SK-MEL-5 (cell line): Measurements from ENCODE around the gene DDX24. TPM values are rescaled to one million over a fixed set of nuclear protein-coding genes. Genes with fewer than 3 reads are reported as not detected.
A peak's percentile ranks its signal among the peaks of the same experiment; 100 is the strongest.

Experiments used
- DNase-seq: peaks from one replicate; pipeline ENCODE4 v3.0.0-alpha.2; 2016; ENCODE audit warnings: low read depth, low spot score
- in situ Hi-C: cut with HindIII; loops from 2 replicates; pipeline ENCODE4 v1.10.0; 2016; ENCODE audit warnings: low sequenced_read_pairs, high pct_unique_total_duplicates, low pct_unique_long_range_greater_than_20kb
- polyA plus RNA-seq, 2 experiments: library from polyadenylated mRNA; depleted of rRNA; stranded (reverse); fragments of >200 nt; gene quantifications; 2 replicates each; pipeline ENCODE4 v1.2.3, GENCODE V29; 2015
- total RNA-seq: library from RNA; depleted of rRNA; stranded (reverse); fragments of >200 nt; shearing (Covaris generic); gene quantifications from 2 replicates; pipeline ENCODE4 v1.2.3, GENCODE V29; 2014; rRNA removed

The DDX24 gene
- 235 and 237 TPM in 2 replicates for total RNA-seq
- polyA plus RNA-seq (2015; cell fraction: cytosol; rRNA removed) = 168 and 212 TPM in 2 replicates
- polyA plus RNA-seq (2015; cell fraction: nucleus; rRNA removed) = 172 and 176 TPM in 2 replicates

DNA sequence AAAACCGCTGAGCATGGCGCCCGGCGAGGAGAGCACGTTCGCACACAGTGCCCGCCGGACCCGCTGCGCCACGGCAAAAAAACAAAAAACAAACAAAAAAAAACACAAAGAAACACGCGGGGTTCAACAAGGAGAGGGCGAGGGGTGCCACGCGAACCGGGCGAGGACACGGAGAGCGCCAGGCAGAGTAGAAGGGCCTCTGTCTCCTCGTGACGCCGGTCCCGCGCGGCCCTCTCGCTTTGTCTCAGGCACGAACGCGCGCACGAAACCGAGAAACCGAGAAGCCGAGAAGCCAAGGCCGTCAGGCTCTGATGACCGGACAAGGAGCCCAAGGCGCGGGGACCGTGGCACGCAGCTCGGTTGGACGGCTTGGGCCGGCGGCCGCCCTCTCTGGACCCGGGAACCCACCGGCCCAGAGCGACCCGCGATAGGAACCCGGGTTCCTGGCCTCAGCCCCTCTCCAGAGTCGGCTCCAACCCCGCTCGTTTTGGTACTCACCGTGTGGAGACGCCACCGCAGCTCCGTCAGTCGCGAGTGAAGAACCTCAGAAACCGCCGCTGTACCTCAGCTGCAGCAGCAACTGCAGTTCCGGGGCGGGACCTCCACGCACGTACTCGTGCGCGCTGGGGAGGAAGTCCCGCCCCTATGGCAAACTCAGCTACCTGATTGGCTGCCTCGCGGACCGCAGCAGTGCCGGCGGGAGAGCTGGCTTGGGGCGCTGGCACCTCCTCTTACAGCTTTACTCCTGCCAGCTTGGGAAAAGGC lies at the start of gene DDX24, which contains the start of gene IFI27L1:
Gene DDX24, minus strand, starts transcription at position 582 of the 765 bp plus-strand sequence. CDS start 1,460 bp downstream, outside the sequence.
Gene IFI27L1, plus strand, starts transcription at position 690 of the 765 bp plus-strand sequence. CDS start 15,628 bp downstream, outside the sequence.
- in situ Hi-C loops = no loop called here
- DNase-seq = peak; percentile 91

DNA sequence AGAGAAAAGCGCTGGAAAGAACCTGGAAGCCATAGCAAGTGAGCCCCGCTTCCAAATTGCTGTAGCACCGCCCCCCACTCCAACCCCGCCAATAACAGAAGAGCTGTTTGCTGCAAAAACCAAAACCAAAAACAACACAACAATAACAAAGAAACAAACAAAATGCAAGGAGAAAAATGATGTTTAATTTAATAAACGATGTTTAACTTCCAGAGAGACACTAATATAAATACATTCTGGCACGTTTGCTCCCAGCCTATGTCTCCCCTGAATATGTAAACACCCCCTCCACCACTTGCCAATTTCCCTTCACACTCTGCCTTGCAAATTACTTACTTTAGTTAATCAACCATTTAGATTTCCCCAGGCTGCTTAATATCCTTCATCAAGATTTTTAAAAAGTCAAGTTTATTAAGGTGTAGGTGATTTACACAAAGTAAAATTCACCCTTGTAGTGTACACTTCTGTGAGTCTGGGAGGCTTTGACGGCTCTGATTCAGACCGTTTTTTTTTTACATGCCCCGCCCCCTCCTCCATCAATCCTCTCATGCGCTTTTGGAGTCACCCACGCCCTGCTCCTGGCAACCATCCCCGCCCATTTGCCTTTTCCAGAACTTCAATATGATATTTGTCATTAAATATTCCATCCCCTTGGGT lies 48.9 kb upstream of the DDX24 start:
- in situ Hi-C loops = no loop called here

GRCh38 chr14:94129111-94129757 lies 48.2 kb upstream of the DDX24 start, which contains the start of gene IFI27L2:
TSS of gene IFI27L2 (minus strand) at chr14:94129604. CDS start at chr14:94129564, 40 bp downstream.
- in situ Hi-C loops = no loop called here
- peak; percentile 81 for DNase-seq

More for the DNA sequence above, 48.9 kb upstream of the DDX24 start:
- DNase-seq = peak; percentile 78

- in situ Hi-C loops = no loop called here
- DNase-seq = no peak
Observed at GRCh38 chr14:94128216-94128839, 47.3 kb upstream of the DDX24 start.

DNA sequence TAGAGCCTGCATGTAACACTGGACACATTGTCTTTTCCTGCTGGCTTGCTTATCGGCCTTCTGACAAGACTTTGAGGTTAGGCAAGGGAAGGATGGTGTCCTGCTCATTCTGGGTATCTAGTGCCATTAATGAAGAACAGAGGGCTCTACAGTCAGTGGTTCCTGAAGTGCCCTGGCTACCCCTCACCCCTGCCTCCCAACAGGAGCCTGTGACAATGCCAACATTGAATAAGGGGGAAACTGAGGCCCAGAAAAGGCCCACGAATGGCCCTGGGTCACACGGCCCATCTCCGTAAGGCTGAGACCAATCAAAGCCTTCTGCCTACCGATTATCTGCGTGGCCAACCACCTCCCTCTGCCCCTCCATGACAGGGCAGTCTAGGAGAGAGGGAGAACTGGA lies 46.3 kb upstream of the DDX24 start:
- in situ Hi-C loops = no loop called here
- no peak for DNase-seq

DNA sequence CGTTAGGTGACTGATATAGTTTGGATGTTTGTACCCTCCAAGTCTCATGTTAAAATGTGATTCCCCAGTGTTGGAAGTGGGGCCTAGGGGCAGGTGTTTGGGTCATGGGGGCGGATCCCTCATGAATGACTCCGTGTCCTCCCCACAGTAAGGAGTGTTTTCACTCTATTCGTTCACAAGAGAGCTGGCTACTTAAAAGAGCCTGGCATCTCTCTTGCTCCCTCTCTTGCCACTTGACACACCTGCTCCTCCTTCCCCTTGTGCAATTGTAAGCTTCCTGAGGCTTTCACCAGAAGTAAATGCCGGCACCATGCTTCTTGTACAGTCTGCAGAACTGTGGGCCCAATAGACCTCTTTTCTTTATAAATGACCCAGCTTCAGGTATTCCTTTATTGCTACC lies 45.8 kb upstream of the DDX24 start:
- DNase-seq = no peak
- in situ Hi-C loops = no loop called here

DNA sequence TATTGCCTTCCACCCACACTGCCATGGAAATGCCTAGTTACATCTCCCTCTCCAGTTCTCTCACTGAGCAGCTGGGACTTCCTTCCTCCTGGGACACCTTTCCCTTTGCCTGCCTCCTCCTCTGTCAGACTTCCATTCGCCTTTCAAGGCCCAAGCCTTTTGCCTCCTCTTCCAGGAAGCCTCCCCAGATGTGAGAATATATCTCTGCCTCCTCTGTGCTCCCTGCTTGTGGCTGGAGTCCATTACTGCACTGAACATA lies 45.3 kb upstream of the DDX24 start:
- no peak for DNase-seq
- in situ Hi-C loops = no loop called here

GRCh38 chr14:94125659-94126418 lies 44.8 kb upstream of the DDX24 start:
- in situ Hi-C loops = no loop called here
- no peak for DNase-seq

DNA sequence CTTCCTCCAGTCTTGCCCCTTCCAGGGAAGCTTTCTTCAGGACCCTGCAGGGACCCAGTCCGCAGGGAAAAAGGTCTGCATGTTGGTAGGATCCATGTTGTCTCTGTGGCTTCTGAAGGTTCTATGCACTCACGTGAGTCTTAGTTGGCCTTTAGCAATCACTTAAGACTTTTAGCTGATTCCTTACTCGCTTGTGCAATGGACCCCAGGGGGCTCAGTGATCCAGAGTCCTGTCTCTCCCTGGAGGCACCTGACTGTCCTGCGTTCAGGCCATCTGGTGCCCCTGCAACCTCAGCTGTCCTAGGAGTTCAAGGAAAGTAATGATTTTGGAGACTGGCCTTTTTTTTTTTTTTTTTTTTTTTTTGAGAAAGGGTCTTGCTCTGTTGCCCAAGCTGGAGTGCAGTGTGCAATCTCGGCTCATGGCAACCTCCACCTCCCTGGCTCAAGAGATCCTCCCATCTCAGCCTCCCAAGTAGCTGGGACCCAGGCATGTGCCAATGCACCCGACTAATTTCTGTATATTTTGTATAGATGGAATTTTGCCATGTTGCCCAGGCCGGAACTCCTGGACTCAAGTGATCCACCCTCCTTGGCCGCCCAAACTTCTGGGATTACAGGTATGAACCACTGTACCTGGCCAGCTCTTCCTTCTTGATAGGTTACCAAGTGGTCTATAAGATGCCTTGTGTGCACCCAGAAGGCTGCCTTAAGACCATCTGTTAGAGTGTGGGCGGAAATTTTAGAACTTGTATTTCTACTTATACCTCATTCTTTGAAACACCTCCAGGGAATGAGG lies 43.8 kb upstream of the DDX24 start:
- DNase-seq = no peak
- in situ Hi-C loops = no loop called here

- in situ Hi-C loops = no loop called here
- no peak for DNase-seq
Observed at GRCh38 chr14:94123868-94124267, 42.9 kb upstream of the DDX24 start.

GRCh38 chr14:94123296-94123695 lies 42.3 kb upstream of the DDX24 start:
- in situ Hi-C loops = no loop called here
- no peak for DNase-seq

GRCh38 chr14:94122438-94122837 lies 41.4 kb upstream of the DDX24 start:
- in situ Hi-C loops = no loop called here
- no peak for DNase-seq

GRCh38 chr14:94121485-94121884 lies 40.5 kb upstream of the DDX24 start:
- DNase-seq = no peak
- in situ Hi-C loops = no loop called here

DNA sequence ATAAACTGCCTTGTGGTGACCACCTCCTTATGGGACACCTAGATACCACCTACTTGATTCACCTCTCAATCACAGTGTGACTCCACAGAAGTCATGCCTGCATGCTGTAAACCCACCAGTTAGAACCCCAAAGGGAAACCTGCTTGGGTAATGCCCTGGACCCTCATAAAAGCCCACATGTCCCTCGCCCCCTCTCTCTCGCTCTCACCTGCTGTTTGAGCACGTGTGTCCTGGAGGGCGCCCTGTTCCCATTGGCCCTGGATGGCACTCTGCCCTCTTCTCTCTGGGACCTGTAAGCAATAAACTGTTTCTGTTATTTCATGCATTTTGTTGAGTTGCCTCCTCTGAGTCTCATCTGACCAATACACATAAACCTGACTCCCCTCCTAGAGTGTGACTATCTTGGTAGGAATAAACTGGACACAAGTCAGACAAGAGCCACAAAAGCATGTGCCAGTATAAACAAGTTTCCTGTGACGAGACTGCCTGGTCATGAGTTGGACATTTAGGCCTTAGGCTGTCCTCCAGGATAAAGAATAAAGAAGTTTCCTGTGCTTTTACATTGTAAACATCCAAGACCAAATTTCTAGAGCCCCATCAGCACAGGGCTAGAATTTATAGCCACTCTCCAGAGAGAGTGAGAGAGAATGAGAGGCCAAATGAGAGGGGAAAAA lies 39.8 kb upstream of the DDX24 start:
- peak; percentile 65 for DNase-seq
- in situ Hi-C loops = no loop called here

GRCh38 chr14:94119071-94119470 lies 38.1 kb upstream of the DDX24 start:
- DNase-seq = no peak
- in situ Hi-C loops = no loop called here

DNA sequence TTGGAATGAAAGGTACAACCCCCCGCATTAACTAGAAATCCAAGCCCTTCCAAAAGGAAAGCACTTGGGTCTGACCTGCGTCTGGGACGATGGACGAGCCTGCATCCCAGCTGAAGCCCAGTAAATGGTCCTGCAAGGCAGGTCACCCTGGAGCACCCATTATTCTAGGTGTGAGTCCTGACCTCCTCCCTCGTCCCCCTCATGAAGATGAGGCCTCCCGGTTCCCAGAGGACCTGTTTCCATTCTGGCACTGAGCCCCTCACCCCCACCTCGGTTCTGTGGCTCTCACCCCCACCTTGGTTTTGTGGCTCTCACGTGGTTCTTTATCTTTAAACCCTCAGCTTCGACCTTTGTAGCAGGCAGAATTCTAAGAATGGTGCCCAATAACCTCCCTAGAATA lies 36.9 kb upstream of the DDX24 start:
- in situ Hi-C loops = no loop called here
- no peak for DNase-seq
